ENCODE results near the gene CDKN2C. TPM values are rescaled to one million over a fixed set of nuclear protein-coding genes. Genes with fewer than 3 reads are reported as not detected.

The CDKN2C gene
- total RNA-seq, 2 experiments from 2014 or later, result 18.4 to 20.7 TPM

DNA sequence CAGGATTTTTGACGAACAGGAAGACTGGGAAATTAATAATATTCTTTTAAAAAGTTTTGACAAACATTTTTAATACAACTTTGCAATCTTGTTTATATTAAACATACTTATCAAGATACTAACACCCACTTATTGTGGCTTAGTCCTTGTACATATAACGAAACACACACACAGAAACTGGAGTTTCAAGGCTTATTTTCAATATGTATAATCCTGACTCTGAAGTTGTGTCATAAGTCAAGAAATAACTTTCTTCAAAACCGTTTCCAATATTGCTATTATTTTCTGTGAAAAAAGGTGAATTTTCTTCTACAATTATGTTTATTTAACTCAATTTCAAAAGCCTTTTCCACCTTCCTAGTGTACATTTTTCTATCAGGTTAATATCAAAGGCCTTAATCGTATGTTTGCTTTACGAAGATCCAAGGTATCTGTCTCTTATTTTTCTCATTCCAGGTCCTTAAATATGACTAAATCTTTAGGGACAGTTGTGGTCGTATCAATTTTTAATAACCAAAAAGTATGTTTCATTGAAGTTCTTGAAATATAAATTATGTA is 1.8 kb downstream of the CDKN2C start:
- Mint-ChIP-seq H3K27ac (no peak overlapping the region), H3K36me3 (ENCODE audit: low read depth) (peaks cover 7% of the 10 kb centered on the region), H3K9me3 (no peaks in the 10 kb centered on the region), H3K4me3 (peak overlapping the region; percentile 88), H3K4me1 (ENCODE audit: low read depth) (peaks cover 29% of the 10 kb centered on the region), H3K27me3 (peaks cover 11% of the 10 kb centered on the region)
- TF ChIP-seq, protein P1, sequence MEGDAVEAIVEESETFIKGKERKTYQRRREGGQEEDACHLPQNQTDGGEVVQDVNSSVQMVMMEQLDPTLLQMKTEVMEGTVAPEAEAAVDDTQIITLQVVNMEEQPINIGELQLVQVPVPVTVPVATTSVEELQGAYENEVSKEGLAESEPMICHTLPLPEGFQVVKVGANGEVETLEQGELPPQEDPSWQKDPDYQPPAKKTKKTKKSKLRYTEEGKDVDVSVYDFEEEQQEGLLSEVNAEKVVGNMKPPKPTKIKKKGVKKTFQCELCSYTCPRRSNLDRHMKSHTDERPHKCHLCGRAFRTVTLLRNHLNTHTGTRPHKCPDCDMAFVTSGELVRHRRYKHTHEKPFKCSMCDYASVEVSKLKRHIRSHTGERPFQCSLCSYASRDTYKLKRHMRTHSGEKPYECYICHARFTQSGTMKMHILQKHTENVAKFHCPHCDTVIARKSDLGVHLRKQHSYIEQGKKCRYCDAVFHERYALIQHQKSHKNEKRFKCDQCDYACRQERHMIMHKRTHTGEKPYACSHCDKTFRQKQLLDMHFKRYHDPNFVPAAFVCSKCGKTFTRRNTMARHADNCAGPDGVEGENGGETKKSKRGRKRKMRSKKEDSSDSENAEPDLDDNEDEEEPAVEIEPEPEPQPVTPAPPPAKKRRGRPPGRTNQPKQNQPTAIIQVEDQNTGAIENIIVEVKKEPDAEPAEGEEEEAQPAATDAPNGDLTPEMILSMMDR (IDR thresholded peaks at IDR 0.05), result no peak
- CTCF ChIA-PET, result interaction anchor here (1.6 to 2.1 kb wide), 2 partner anchors 42 to 98 kb away, joined by 5 to 6 read pairs; no protein-coding TSS in a partner anchor
- intact Hi-C loops (cut with micrococcal nuclease), result no loop called here
- ATAC-seq, result no peak
- DNase-seq, result no peak
- POLR2A ChIA-PET, result interaction anchor here (4.2 kb wide), 1 partner anchor 12 kb away, joined by 46 read pairs; the partner anchor contains the start of gene FAF1

DNA sequence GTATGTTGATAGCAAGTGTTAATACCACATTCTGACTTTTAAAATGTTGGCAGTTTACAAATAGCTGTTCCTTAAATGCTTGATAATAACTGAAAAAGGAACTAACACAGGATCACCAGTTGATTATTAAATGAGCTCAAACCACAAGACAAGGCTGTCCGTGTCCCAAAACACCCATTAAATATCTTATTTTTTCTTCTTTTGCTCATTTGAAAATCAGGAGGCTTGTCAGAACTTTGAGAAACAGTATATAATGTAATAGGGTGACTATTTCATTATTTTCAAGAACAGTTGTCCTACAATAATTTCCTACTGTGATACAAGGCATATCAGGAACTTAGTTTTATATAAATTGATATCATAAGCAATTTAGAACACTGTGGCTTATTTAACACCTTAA is 2.7 kb downstream of the CDKN2C start:
- no peak for DNase-seq
- POLR2A ChIA-PET, result no interaction called here

DNA sequence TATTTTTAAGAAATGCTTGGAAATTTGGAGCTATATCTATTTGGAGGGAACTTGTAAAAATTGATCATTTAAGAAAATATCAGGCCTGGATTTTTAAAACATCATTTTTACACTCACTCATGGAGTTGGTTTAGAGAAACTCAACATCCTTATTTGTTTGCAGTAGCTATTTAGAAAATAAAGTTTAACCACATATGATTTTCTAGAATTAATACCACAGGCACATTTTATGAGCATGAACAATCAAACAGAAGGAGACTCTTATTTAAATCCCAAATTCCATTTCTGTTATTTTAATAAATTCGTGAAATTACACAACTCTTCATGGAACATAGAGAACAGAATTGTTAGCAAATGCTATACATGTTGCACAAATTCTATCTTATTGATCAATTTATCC is 3.2 kb downstream of the CDKN2C start:
- DNase-seq (no peak), ATAC-seq (no peak)
- ChIA-PET CTCF (interaction anchor here (0.8 to 2.1 kb wide), 3 partner anchors 44 to 217 kb away, joined by 3 to 6 read pairs (median 5); no protein-coding TSS in a partner anchor), POLR2A (no interaction called here)
- TF ChIP-seq, protein P1 (IDR thresholded peaks at IDR 0.05), result no peak
- peaks cover 7% of the 10 kb centered on the region for H3K36me3 Mint-ChIP-seq (ENCODE audit: low read depth)
- peaks cover 12% of the 10 kb centered on the region for H3K27me3 Mint-ChIP-seq
- H3K9me3 Mint-ChIP-seq, result no peaks in the 10 kb centered on the region
- peaks cover 24% of the 10 kb centered on the region for H3K4me1 Mint-ChIP-seq (ENCODE audit: low read depth)
- intact Hi-C loops (cut with micrococcal nuclease), result no loop called here
- no peak overlapping the region for H3K4me3 Mint-ChIP-seq
- no peak overlapping the region for H3K27ac Mint-ChIP-seq

More for the DNA sequence above, 2.7 kb downstream of the CDKN2C start:
- H3K9me3 Mint-ChIP-seq, result no peaks in the 10 kb centered on the region
- no peak overlapping the region for H3K27ac Mint-ChIP-seq
- H3K4me1 Mint-ChIP-seq (ENCODE audit: low read depth), result peaks cover 26% of the 10 kb centered on the region
- H3K36me3 Mint-ChIP-seq (ENCODE audit: low read depth), result peaks cover 7% of the 10 kb centered on the region
- H3K4me3 Mint-ChIP-seq, result no peak overlapping the region
- CTCF ChIA-PET, result interaction anchor here (0.8 to 2.1 kb wide), 3 partner anchors 43 to 218 kb away, joined by 3 to 6 read pairs (median 5); no protein-coding TSS in a partner anchor
- H3K27me3 Mint-ChIP-seq, result peaks cover 12% of the 10 kb centered on the region
- TF ChIP-seq, protein P1 (IDR thresholded peaks at IDR 0.05), result no peak
- ATAC-seq, result no peak
- intact Hi-C loops (cut with micrococcal nuclease), result no loop called here

- H3K27ac Mint-ChIP-seq, result no peak overlapping the region
- no peak for ATAC-seq
- peaks cover 31% of the 10 kb centered on the region for H3K4me1 Mint-ChIP-seq (ENCODE audit: low read depth)
- TF ChIP-seq, protein P1 (IDR thresholded peaks at IDR 0.05), result no peak
- H3K36me3 Mint-ChIP-seq (ENCODE audit: low read depth), result peaks cover 7% of the 10 kb centered on the region
- H3K4me3 Mint-ChIP-seq, result no peak overlapping the region
- H3K9me3 Mint-ChIP-seq, result no peaks in the 10 kb centered on the region
- CTCF ChIA-PET, result interaction anchor here (2.1 kb wide), 1 partner anchor 100 kb away, joined by 6 read pairs; no protein-coding TSS in a partner anchor
- H3K27me3 Mint-ChIP-seq, result peaks cover 17% of the 10 kb centered on the region
- intact Hi-C loops (cut with micrococcal nuclease), result no loop called here
- DNase-seq, result no peak
- POLR2A ChIA-PET, result no interaction called here
These were observed 4.0 kb downstream of the CDKN2C start for GRCh38 chr1:50973875-50974617.

- Mint-ChIP-seq H3K9me3 (no peaks in the 10 kb centered on the region), H3K27me3 (peaks cover 20% of the 10 kb centered on the region), H3K27ac (no peak overlapping the region), H3K36me3 (ENCODE audit: low read depth) (peaks cover 7% of the 10 kb centered on the region), H3K4me1 (ENCODE audit: low read depth) (peaks cover 35% of the 10 kb centered on the region), H3K4me3 (no peak overlapping the region)
- DNase-seq (no peak), ATAC-seq (no peak)
- intact Hi-C loops (cut with micrococcal nuclease), result no loop called here
- ChIA-PET POLR2A (interaction anchor here (0.6 kb wide), 1 partner anchor 54 kb away, joined by 4 read pairs; no protein-coding TSS in a partner anchor), CTCF (no interaction called here)
- TF ChIP-seq, protein P1 (IDR thresholded peaks at IDR 0.05), result no peak
These were observed 4.5 kb downstream of the CDKN2C start for GRCh38 chr1:50974618-50974935.
